Upper lobe of right lung (tissue), 1 donor: Measurements from ENCODE around the gene ZNF385B. TPM values are rescaled to one million over a fixed set of nuclear protein-coding genes. Genes with fewer than 3 reads are reported as not detected.

Source experiments
- ATAC-seq: fragments of 200-7000 bp; cut with Tn5 transposase; one replicate; pipeline ENCODE4 v1.9.1; 2020; ENCODE audit warnings: mild to moderate bottlenecking, moderate library complexity
- DNase-seq: peaks from one replicate; pipeline ENCODE4 v3.0.0-alpha.2; 2020
- H3K27ac ChIP-seq: fragments of 200-600 bp; one replicate; pipeline ENCODE4 v1.8.0; 2022
- H3K27me3 ChIP-seq: fragments of 200-600 bp; one replicate; pipeline ENCODE4 v1.8.0; 2022; ENCODE audit warnings: mild to moderate bottlenecking
- H3K36me3 ChIP-seq: fragments of 200-600 bp; one replicate; pipeline ENCODE4 v1.8.0; 2022
- H3K4me1 ChIP-seq: fragments of 200-600 bp; one replicate; pipeline ENCODE4 v1.8.0; 2022
- H3K4me3 ChIP-seq: fragments of 200-600 bp; one replicate; pipeline ENCODE4 v1.8.0; 2022; ENCODE audit warnings: mild to moderate bottlenecking
- H3K9me3 ChIP-seq: fragments of 200-600 bp; one replicate; pipeline ENCODE4 v1.8.0; 2022
- CTCF ChIP-seq: fragments of 200-600 bp; IDR thresholded peaks from one replicate; pipeline ENCODE4 v1.8.0; 2022; ENCODE audit warnings: antibody characterized with exemption
- intact Hi-C: fragments of 100-400 bp; cut with DNase I; formaldehyde crosslinking; loops from one replicate; pipeline ENCODE4 v1.11.0; 2022
- total RNA-seq: library from RNA; stranded (reverse); fragmentation: NEBNext Ultra II Directional; extraction: Animal tissue kit (Norgen Biotek cat#: 25700); gene quantifications from one replicate; pipeline ENCODE4 v1.2.1, GENCODE V29; 2021
- donor health status: DM: no; HTN: yes; CAD: no; lungs with severe emphysema.

ZNF385B gene
- total RNA-seq, 1 donor from 2014 or later, result 62.3 TPM

GRCh38 chr2:179525340-179525739, 336.1 kb downstream of the ZNF385B start:
- H3K27ac ChIP-seq, result no peak overlapping the region
- no peak for ATAC-seq

GRCh38 chr2:179524809-179525339, 336.5 kb downstream of the ZNF385B start:
- no peaks in the 10 kb centered on the region for H3K9me3 ChIP-seq
- no peak for DNase-seq
- no peaks in the 10 kb centered on the region for H3K4me1 ChIP-seq

More at GRCh38 chr2:179525340-179525739, 336.1 kb downstream of the ZNF385B start:
- Histone ChIP-seq H3K4me3 (no peak overlapping the region), H3K36me3 (no peaks in the 10 kb centered on the region), H3K4me1 (no peaks in the 10 kb centered on the region), H3K9me3 (no peaks in the 10 kb centered on the region), H3K27me3 (no peaks in the 10 kb centered on the region)
- no peak for DNase-seq
- TF ChIP-seq CTCF, result no peak
- intact Hi-C loops, result no loop called here

GRCh38 chr2:179521944-179522343, 339.5 kb downstream of the ZNF385B start:
- no peaks in the 10 kb centered on the region for H3K27me3 ChIP-seq
- H3K9me3 ChIP-seq, result no peaks in the 10 kb centered on the region
- no peak overlapping the region for H3K27ac ChIP-seq
- H3K4me3 ChIP-seq, result no peak overlapping the region
- ATAC-seq (no peak), DNase-seq (no peak)
- no peaks in the 10 kb centered on the region for H3K36me3 ChIP-seq
- intact Hi-C loops, result no loop called here
- H3K4me1 ChIP-seq, result no peaks in the 10 kb centered on the region
- no peak for TF ChIP-seq CTCF

More at GRCh38 chr2:179524809-179525339, 336.5 kb downstream of the ZNF385B start:
- Histone ChIP-seq H3K36me3 (no peaks in the 10 kb centered on the region), H3K4me3 (no peak overlapping the region), H3K27ac (no peak overlapping the region), H3K27me3 (no peaks in the 10 kb centered on the region)
- no peak for TF ChIP-seq CTCF
- intact Hi-C loops, result no loop called here
- ATAC-seq, result no peak

GRCh38 chr2:179518830-179519229, 342.6 kb downstream of the ZNF385B start:
- intact Hi-C loops, result no loop called here
- ATAC-seq (peak; percentile 83), DNase-seq (peak; percentile 69)
- Histone ChIP-seq H3K36me3 (no peaks in the 10 kb centered on the region), H3K9me3 (no peaks in the 10 kb centered on the region), H3K4me1 (no peaks in the 10 kb centered on the region), H3K4me3 (no peak overlapping the region), H3K27me3 (no peaks in the 10 kb centered on the region), H3K27ac (no peak overlapping the region)
- no peak for TF ChIP-seq CTCF

GRCh38 chr2:179513181-179513580, 348.2 kb downstream of the ZNF385B start:
- Histone ChIP-seq H3K4me3 (no peak overlapping the region), H3K9me3 (no peaks in the 10 kb centered on the region), H3K27me3 (no peaks in the 10 kb centered on the region), H3K27ac (no peak overlapping the region), H3K4me1 (no peaks in the 10 kb centered on the region), H3K36me3 (no peaks in the 10 kb centered on the region)
- intact Hi-C loops, result no loop called here
- no peak for ATAC-seq
- no peak for TF ChIP-seq CTCF
- DNase-seq, result no peak
